Limb (tissue), 2 donors: ENCODE data around the gene TRIM41.
"Not testable (repeated sequence)": the region's sequence is repeated elsewhere in the genome, so short reads cannot be mapped to it uniquely, and the experiment has no call there.

Source experiments
- DNase-seq, 2 donors: peaks; one replicate each; pipeline ENCODE4 v3.0.0-alpha.2; 2016; ENCODE audit errors: extremely low spot score in 2 of 2

TRIM41 gene

GRCh38 chr5:181248277-181248676 lies 25.2 kb downstream of the TRIM41 start:
- DNase-seq = no peak

- DNase-seq = no peak
Measured at GRCh38 chr5:181255276-181255675, 32.2 kb downstream of the TRIM41 start.

- no peak for DNase-seq
Measured at GRCh38 chr5:181255836-181256578, 32.9 kb downstream of the TRIM41 start.

- no peak for DNase-seq
Measured at GRCh38 chr5:181258576-181258975, 35.5 kb downstream of the TRIM41 start.

- DNase-seq = no peak
Measured at GRCh38 chr5:181259283-181259682, 36.2 kb downstream of the TRIM41 start.

- no peak for DNase-seq
Measured at GRCh38 chr5:181259974-181260719, 37.1 kb downstream of the TRIM41 start.

- DNase-seq = peak; percentile 89 to 96
Measured at GRCh38 chr5:181260720-181261319, 37.7 kb downstream of the TRIM41 start, which contains the start of gene TRIM52. TRIM52 (minus strand) TSS chr5:181261143; CDS start chr5:181260813, 330 bp downstream.

GRCh38 chr5:181261320-181262049 lies 38.4 kb downstream of the TRIM41 start:
- peak; percentile 67 to 85 for DNase-seq

GRCh38 chr5:181263633-181264032 lies 40.6 kb downstream of the TRIM41 start:
- DNase-seq = no peak

- DNase-seq = no peak
Measured at GRCh38 chr5:181265092-181265671, 42.1 kb downstream of the TRIM41 start.

- DNase-seq = not testable (repeated sequence)
Measured at GRCh38 chr5:181267291-181267904, 44.3 kb downstream of the TRIM41 start.

- not testable (repeated sequence) for DNase-seq
Measured at GRCh38 chr5:181267907-181268306, 44.8 kb downstream of the TRIM41 start.

GRCh38 chr5:181271081-181271480 lies 48.0 kb downstream of the TRIM41 start:
- no peak for DNase-seq

- not testable (repeated sequence) for DNase-seq
Measured at GRCh38 chr5:181273433-181273744, 50.3 kb downstream of the TRIM41 start.

GRCh38 chr5:181280251-181280762 lies 57.2 kb downstream of the TRIM41 start:
- no peak for DNase-seq

GRCh38 chr5:181281077-181281983 lies 58.2 kb downstream of the TRIM41 start:
- no peak for DNase-seq

- DNase-seq = no peak
Measured at GRCh38 chr5:181281984-181282316, 58.9 kb downstream of the TRIM41 start.

GRCh38 chr5:181282415-181282814 lies 59.3 kb downstream of the TRIM41 start:
- not testable (repeated sequence) for DNase-seq

GRCh38 chr5:181282874-181283273 lies 59.8 kb downstream of the TRIM41 start:
- DNase-seq = no peak

GRCh38 chr5:181283347-181283746 lies 60.3 kb downstream of the TRIM41 start:
- no peak for DNase-seq
